ENCODE measurements around the gene DNAJB12. TPM values are rescaled to one million over a fixed set of nuclear protein-coding genes. Genes with fewer than 3 reads are reported as not detected.

Gene DNAJB12
- total and polyA plus RNA-seq, 10 donors = 13.6 to 55.4 (median 40.5) TPM

DNA sequence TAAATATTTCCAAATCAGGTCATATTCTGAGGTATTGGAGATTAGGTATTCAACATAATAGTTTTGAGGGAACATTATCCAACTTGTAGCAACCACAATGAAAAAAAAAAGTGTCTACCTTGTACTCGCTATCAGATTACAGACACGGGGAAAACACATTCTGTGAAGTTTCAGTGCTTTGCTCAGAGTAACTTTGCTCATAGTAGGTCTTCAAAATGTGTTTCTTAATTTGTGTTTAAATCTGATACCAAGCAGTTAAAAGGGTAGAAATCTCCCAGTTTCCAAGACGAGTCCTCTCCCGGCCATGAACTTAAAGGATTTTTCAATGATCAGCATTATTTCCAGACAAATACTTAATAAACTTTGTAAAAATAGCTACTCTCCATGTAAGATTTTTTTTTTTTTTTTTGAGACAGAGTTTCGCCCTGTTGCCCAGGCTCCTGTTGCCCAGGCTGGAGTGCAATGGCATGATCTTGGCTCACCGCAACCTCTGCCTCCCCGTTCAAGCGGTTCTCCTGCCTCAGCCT lies 41.8 kb downstream of the DNAJB12 start:
- no peaks in the 10 kb centered on the region for H3K27me3 ChIP-seq (replicated peaks in 1 of 7)
- H3K4me3 ChIP-seq = no peak overlapping the region
- H3K9me3 ChIP-seq = no peaks in the 10 kb centered on the region
- no peak overlapping the region for H3K27ac ChIP-seq
- no peaks in the 10 kb centered on the region for H3K36me3 ChIP-seq
- intact Hi-C loops (cut with DNase I; ENCODE audit: low total_unique reads) = no loop called here
- TF ChIP-seq, protein P1, sequence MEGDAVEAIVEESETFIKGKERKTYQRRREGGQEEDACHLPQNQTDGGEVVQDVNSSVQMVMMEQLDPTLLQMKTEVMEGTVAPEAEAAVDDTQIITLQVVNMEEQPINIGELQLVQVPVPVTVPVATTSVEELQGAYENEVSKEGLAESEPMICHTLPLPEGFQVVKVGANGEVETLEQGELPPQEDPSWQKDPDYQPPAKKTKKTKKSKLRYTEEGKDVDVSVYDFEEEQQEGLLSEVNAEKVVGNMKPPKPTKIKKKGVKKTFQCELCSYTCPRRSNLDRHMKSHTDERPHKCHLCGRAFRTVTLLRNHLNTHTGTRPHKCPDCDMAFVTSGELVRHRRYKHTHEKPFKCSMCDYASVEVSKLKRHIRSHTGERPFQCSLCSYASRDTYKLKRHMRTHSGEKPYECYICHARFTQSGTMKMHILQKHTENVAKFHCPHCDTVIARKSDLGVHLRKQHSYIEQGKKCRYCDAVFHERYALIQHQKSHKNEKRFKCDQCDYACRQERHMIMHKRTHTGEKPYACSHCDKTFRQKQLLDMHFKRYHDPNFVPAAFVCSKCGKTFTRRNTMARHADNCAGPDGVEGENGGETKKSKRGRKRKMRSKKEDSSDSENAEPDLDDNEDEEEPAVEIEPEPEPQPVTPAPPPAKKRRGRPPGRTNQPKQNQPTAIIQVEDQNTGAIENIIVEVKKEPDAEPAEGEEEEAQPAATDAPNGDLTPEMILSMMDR (IDR thresholded peaks at IDR 0.05 in 8 of 11, conservative IDR thresholded peaks at IDR 0.05 in 3 of 11) = no peak
- no peak for TF ChIP-seq POLR2A (IDR thresholded peaks at IDR 0.05)
- no peak for TF ChIP-seq POLR2AphosphoS5 (IDR thresholded peaks at IDR 0.05)
- WGBS, 5 donors = 93 to 97% (median 96%) methylated on average over 8 of the region's 8 CpGs
- peaks cover 59 to 89% (median 78%) of the 10 kb centered on the region in 6 donors for H3K4me1 ChIP-seq
- no peak for DNase-seq

DNA sequence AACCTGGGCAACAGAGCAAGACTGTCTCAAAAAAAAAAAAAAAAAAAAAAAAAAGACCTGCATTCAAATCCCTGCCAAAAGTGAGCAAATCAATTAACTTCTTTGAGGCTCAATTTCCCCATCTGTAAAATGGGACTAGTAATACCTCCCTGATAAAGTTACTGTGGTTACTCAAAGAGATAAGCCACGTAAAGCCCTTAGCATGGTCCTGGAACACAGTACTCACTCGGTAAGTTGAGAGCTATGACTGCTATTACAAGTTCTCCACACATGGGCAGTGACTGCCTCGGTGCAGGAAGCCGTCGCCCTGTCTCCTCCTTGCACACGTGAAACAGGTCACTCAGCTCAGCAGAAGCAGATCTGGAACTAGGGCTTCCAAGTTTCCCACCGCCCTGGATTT lies 43.1 kb downstream of the DNAJB12 start:
- no peaks in the 10 kb centered on the region for H3K27me3 ChIP-seq (replicated peaks in 1 of 7)
- TF ChIP-seq POLR2AphosphoS5 (IDR thresholded peaks at IDR 0.05) = no peak
- no peak for TF ChIP-seq POLR2A (IDR thresholded peaks at IDR 0.05)
- peak; percentile 58 for DNase-seq
- H3K27ac ChIP-seq = no peak overlapping the region
- H3K36me3 ChIP-seq = no peaks in the 10 kb centered on the region
- peaks cover 47 to 89% (median 73%) of the 10 kb centered on the region in 6 donors for H3K4me1 ChIP-seq
- intact Hi-C loops (cut with DNase I; ENCODE audit: low total_unique reads) = no loop called here
- no peaks in the 10 kb centered on the region for H3K9me3 ChIP-seq
- no peak overlapping the region for H3K4me3 ChIP-seq
- 73 to 88% (median 85%) methylated on average over 7 of the region's 7 CpGs for WGBS, 5 donors

DNA sequence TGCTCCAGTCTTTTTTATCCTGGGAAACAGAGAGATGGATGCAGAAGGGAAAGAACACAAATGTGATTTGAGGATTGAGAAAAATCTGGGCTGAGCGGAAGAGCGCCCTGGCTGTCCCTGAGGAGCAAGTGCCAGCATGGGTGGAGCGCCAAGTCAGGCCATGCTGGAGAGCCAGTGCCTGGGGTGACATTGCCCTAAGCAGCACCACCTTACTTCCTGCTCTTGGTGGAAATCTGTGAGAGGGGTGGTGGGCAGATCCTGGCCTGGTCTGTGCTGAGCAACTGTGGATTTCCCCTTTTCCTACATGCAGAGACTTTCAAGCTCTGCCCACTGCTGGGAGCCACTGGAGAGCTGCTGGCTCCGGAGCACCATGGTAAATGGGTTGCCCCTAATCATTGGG lies 44.1 kb downstream of the DNAJB12 start:
- peak overlapping the region in 4 of 8 donors; percentile 12 to 74 (median 48) for H3K27ac ChIP-seq
- H3K9me3 ChIP-seq = no peaks in the 10 kb centered on the region
- H3K4me3 ChIP-seq = no peak overlapping the region
- no peaks in the 10 kb centered on the region for H3K36me3 ChIP-seq
- peak; percentile 67 for DNase-seq
- TF ChIP-seq POLR2AphosphoS5 (IDR thresholded peaks at IDR 0.05) (peak in 1 of 3 donors; percentile 17), POLR2A (IDR thresholded peaks at IDR 0.05) (no peak)
- TF ChIP-seq, protein P1 (IDR thresholded peaks at IDR 0.05 in 8 of 11, conservative IDR thresholded peaks at IDR 0.05 in 3 of 11) = no peak
- WGBS, 5 donors = 65 to 81% (median 74%) methylated on average over 4 of the region's 4 CpGs
- H3K27me3 ChIP-seq (replicated peaks in 1 of 7) = no peaks in the 10 kb centered on the region
- intact Hi-C loops (cut with DNase I; ENCODE audit: low total_unique reads) = no loop called here
- peaks cover 42 to 89% (median 73%) of the 10 kb centered on the region in 6 donors for H3K4me1 ChIP-seq

DNA sequence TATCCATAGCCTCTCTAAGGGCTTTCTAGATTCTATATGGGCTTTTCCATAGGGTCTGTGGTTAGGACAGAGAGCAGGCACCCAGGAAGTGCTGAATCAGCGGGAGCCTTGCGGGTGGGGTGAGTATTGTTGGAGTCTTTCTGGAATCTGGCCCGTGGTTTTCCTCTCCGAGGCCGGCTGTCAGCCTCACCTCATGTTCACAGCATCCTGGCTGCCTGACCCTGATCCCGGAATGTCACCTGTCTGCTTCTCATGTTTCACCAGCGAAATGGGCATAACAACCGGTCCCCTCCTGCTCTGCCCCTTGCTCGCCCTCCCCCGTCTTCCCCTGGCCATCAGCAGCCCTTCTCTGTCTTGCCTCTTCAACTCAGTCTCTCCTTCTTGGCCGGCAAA lies 44.5 kb downstream of the DNAJB12 start:
- H3K27ac ChIP-seq = peak overlapping the region in 4 of 8 donors; percentile 12 to 74 (median 48)

More for the DNA sequence above, 44.5 kb downstream of the DNAJB12 start:
- H3K4me1 ChIP-seq = peaks cover 41 to 89% (median 73%) of the 10 kb centered on the region in 6 donors
- intact Hi-C loops (cut with DNase I; ENCODE audit: low total_unique reads) = no loop called here
- no peaks in the 10 kb centered on the region for H3K27me3 ChIP-seq (replicated peaks in 1 of 7)
- H3K36me3 ChIP-seq = no peaks in the 10 kb centered on the region
- TF ChIP-seq POLR2A (IDR thresholded peaks at IDR 0.05) (no peak), POLR2AphosphoS5 (IDR thresholded peaks at IDR 0.05) (no peak)
- TF ChIP-seq, protein P1 (IDR thresholded peaks at IDR 0.05 in 8 of 11, conservative IDR thresholded peaks at IDR 0.05 in 3 of 11) = no peak
- WGBS, 5 donors = 59 to 77% (median 63%) methylated on average over 11 of the region's 11 CpGs
- DNase-seq = peak; percentile 68
- H3K9me3 ChIP-seq = no peaks in the 10 kb centered on the region
- no peak overlapping the region for H3K4me3 ChIP-seq
